ENCODE results near the gene SLC25A34. TPM values are rescaled to one million over a fixed set of nuclear protein-coding genes. Genes with fewer than 3 reads are reported as not detected.

The SLC25A34 gene
- total RNA-seq, 2 experiments from 2014 or later, result 1.4 to 2.2 TPM

DNA sequence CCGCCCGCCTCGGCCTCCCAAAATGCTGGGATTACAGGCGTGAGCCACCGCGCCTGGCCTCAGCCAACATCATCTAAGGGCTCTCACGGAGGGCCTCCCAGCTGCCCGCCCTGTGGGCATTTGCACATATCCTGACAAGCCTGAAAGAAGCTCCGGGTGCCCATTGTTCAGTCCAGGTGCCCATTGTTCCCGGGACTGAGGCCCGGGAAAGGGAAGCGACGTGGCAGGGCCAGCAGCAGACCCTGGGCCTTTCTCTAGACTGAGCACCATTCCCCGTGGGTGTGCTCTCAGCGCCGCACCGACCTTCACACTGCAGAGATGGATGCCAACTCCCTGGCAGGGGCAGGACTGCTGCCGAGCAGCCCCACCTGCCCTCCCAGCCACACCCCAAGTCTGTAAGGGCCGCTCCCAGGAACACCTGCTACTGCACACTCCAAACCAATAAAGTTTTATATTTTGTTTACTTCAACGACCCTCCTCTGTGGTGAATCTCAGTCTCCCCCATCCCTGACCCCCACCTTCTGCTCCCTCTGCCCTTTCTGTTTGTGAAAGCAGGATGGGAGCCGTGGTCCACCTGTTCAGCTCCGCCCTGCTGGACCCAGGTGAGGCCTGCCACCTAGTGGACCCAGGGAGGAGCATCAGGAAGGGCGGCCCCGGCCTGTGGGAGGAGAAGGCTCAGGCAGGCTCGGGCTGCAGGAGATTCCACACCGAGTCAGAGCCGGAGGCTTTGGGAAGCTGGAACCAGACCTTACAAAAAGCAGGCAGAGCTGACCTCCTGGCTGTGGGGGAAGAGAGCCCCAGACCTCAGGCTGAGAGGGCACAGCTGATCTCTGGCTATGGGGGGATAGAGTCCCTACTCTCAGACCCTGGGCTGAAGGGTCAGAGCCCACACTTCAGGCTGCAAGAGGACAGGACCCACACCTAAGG is 5.1 kb downstream of the SLC25A34 start:
- ChIA-PET CTCF (ENCODE audit: unreplicated experiment) (interaction anchor here (0.5 kb wide), 1 partner anchor 132 kb away, joined by 3 read pairs; no protein-coding TSS in a partner anchor), POLR2A (no interaction called here)
- Histone ChIP-seq H4K20me1 (ENCODE audit: insufficient read depth, low read length) (no peaks in the 10 kb centered on the region), H3K4me2 (ENCODE audit: low read length) (no peak overlapping the region), H3K9me3 (ENCODE audit: low read length) (no peaks in the 10 kb centered on the region), H3K9me2 (ENCODE audit: insufficient read depth, low read length) (no peaks in the 10 kb centered on the region), H3K36me3 (ENCODE audit: insufficient read depth, low read length) (no peaks in the 10 kb centered on the region), H3K79me2 (ENCODE audit: insufficient read depth, low read depth, low read length) (no peaks in the 10 kb centered on the region), H3K4me3 (ENCODE audit: low read depth, low read length, poor library complexity, severe bottlenecking) (no peak overlapping the region), H3K4me1 (ENCODE audit: insufficient read depth, low read length, poor library complexity, severe bottlenecking) (no peaks in the 10 kb centered on the region), H3K27ac (ENCODE audit: low read depth, low read length, poor library complexity, severe bottlenecking) (no peak overlapping the region), H2AFZ (ENCODE audit: low read length) (no peak overlapping the region)
- no TSS peak for BruUV-seq (replicated peaks)
- intact Hi-C loops (cut with micrococcal nuclease; ENCODE audit: unreplicated experiment), result loop anchor here (1.0 to 5.0 kb wide), 4 partner anchors 146 to 309 kb away; partner anchors contain the start of gene DNAJC16
- peak; percentile 81 for DNase-seq (ENCODE audit: low spot score)
- TF ChIP-seq, protein P1, sequence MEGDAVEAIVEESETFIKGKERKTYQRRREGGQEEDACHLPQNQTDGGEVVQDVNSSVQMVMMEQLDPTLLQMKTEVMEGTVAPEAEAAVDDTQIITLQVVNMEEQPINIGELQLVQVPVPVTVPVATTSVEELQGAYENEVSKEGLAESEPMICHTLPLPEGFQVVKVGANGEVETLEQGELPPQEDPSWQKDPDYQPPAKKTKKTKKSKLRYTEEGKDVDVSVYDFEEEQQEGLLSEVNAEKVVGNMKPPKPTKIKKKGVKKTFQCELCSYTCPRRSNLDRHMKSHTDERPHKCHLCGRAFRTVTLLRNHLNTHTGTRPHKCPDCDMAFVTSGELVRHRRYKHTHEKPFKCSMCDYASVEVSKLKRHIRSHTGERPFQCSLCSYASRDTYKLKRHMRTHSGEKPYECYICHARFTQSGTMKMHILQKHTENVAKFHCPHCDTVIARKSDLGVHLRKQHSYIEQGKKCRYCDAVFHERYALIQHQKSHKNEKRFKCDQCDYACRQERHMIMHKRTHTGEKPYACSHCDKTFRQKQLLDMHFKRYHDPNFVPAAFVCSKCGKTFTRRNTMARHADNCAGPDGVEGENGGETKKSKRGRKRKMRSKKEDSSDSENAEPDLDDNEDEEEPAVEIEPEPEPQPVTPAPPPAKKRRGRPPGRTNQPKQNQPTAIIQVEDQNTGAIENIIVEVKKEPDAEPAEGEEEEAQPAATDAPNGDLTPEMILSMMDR (conservative IDR thresholded peaks at IDR 0.05; ENCODE audit: low read length), result peak; percentile 92
- TF ChIP-seq EZH2phosphoT487 (IDR thresholded peaks at IDR 0.05; ENCODE audit: borderline replicate concordance, low read depth, low read length), result no peak

DNA sequence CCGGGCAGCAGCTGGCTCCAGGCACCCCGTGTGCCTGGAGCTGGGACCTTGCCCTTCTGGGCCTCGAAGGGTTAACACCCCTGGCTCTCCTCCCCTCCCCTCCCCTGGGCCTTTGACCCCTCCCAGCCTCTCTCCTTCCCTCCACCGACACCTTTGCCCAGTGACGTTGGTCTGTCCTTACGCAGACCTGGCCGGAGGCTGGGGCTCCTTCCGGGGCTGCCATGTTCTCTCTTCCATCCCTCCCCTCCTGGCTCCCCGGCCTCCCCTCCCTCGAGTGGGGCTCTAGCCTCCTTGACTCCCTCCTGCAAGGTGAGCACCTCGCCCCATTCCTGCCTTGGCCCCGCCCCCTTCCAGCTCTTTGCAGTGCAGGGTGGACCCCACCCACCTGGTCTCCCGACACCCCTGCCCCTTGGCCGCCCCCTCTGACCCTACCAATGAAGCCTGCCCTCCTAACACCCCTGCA is 6.3 kb downstream of the SLC25A34 start, which contains the start of gene TMEM82:
Gene TMEM82, plus strand, starts transcription at position 161 of the 463 bp plus-strand sequence. Its CDS starts 61 bp downstream, at position 222.
- Histone ChIP-seq H3K9me3 (ENCODE audit: low read length) (no peaks in the 10 kb centered on the region), H2AFZ (ENCODE audit: low read length) (no peak within 1 kb of the TSS), H3K27ac (ENCODE audit: low read depth, low read length, poor library complexity, severe bottlenecking) (no peak within 1 kb of the TSS), H4K20me1 (ENCODE audit: insufficient read depth, low read length) (no peaks in the 10 kb centered on the region), H3K36me3 (ENCODE audit: insufficient read depth, low read length) (no peaks in the 10 kb centered on the region), H3K4me2 (ENCODE audit: low read length) (no peak within 1 kb of the TSS), H3K4me1 (ENCODE audit: insufficient read depth, low read length, poor library complexity, severe bottlenecking) (no peaks in the 10 kb centered on the region), H3K9me2 (ENCODE audit: insufficient read depth, low read length) (no peaks in the 10 kb centered on the region), H3K79me2 (ENCODE audit: insufficient read depth, low read depth, low read length) (no peaks in the 10 kb centered on the region), H3K4me3 (ENCODE audit: low read depth, low read length, poor library complexity, severe bottlenecking) (no peak within 1 kb of the TSS)
- TF ChIP-seq EZH2phosphoT487 (IDR thresholded peaks at IDR 0.05; ENCODE audit: borderline replicate concordance, low read depth, low read length), result no peak
- TF ChIP-seq, protein P1 (conservative IDR thresholded peaks at IDR 0.05; ENCODE audit: low read length), result no peak
- intact Hi-C loops (cut with micrococcal nuclease; ENCODE audit: unreplicated experiment), result loop anchor here (5.0 kb wide), 1 partner anchor 310 kb away; no protein-coding TSS in a partner anchor
- DNase-seq (ENCODE audit: low spot score), result no peak
- no TSS peak for BruUV-seq (replicated peaks)
- CTCF ChIA-PET (ENCODE audit: unreplicated experiment), result no interaction called here
- POLR2A ChIA-PET, result no interaction called here
